Large intestine (tissue), 3 donors: ENCODE data around the gene OR10V1. TPM values are rescaled to one million over a fixed set of nuclear protein-coding genes. Genes with fewer than 3 reads are reported as not detected.
"Not testable (repeated sequence)": the region's sequence is repeated elsewhere in the genome, so short reads cannot be mapped to it uniquely, and the experiment has no call there.

Experiments
- DNase-seq, 2 donors: peaks; one replicate each; pipeline versions ENCODE4 v3.0.0 to v3.0.0-alpha.2; 2013
- H3K27ac ChIP-seq: one replicate; pipeline ENCODE4 v1.5.1; 2013; ENCODE audit warnings: low read length
- H3K27me3 ChIP-seq: 2 replicates; pipeline ENCODE4 v1.6.1; 2013; ENCODE audit warnings: low read length; ENCODE audit not compliant: control insufficient read depth, insufficient read depth
- H3K36me3 ChIP-seq: 2 replicates; pipeline ENCODE4 v1.6.1; 2013; ENCODE audit warnings: low read length; ENCODE audit not compliant: control insufficient read depth, insufficient read depth
- H3K4me1 ChIP-seq: one replicate; pipeline ENCODE4 v1.6.1; 2013; ENCODE audit warnings: low read length; ENCODE audit not compliant: control insufficient read depth, insufficient read depth
- H3K4me3 ChIP-seq: one replicate; pipeline ENCODE4 v1.5.1; 2013; ENCODE audit warnings: low read length
- H3K9me3 ChIP-seq: one replicate; pipeline ENCODE4 v1.6.1; 2013; ENCODE audit warnings: mild to moderate bottlenecking, low read depth, low read length, moderate library complexity; ENCODE audit not compliant: control insufficient read depth
- WGBS: methylation state at CpG from one replicate; pipeline ENCODE4 v1.1.5; 2013; ENCODE audit warnings: low lambda C conversion rate; ENCODE audit not compliant: insufficient coverage; 5-methylcytosine and 5-hydroxymethylcytosine counted together
- polyA plus RNA-seq: library from polyadenylated mRNA; unstranded; fragments of 120-200 nt; gene quantifications from one replicate; pipeline ENCODE4 v1.2.1, GENCODE V29; 2013

OR10V1 gene
- polyA plus RNA-seq, 1 donor = not detected

GRCh38 chr11:59689015-59689414 lies 24.6 kb downstream of the OR10V1 start:
- DNase-seq = no peak
- Histone ChIP-seq H3K27me3 (no peaks in the 10 kb centered on the region), H3K4me1 (peaks cover 12% of the 10 kb centered on the region), H3K27ac (peak overlapping the region; percentile 90), H3K36me3 (no peaks in the 10 kb centered on the region), H3K4me3 (no peak overlapping the region), H3K9me3 (peaks cover 29% of the 10 kb centered on the region)
- no CpG with 5 or more reads among the region's 3 CpGs for WGBS

- H3K9me3 ChIP-seq = not testable (repeated sequence)
- DNase-seq = peak; percentile 33 to 71
- no CpG with 5 or more reads among the region's 7 CpGs for WGBS
These were observed 32.4 kb downstream of the OR10V1 start for GRCh38 chr11:59681260-59681725.

GRCh38 chr11:59680287-59681154 lies 33.1 kb downstream of the OR10V1 start:
- Histone ChIP-seq H3K4me1 (peaks cover 10% of the 10 kb centered on the region), H3K36me3 (no peaks in the 10 kb centered on the region), H3K4me3 (no peak overlapping the region), H3K27me3 (no peaks in the 10 kb centered on the region), H3K9me3 (no peaks in the 10 kb centered on the region), H3K27ac (peak overlapping the region; percentile 62)
- peak; percentile 77 to 79 for DNase-seq
- WGBS = no CpG with 5 or more reads among the region's 1 CpG

More at GRCh38 chr11:59681260-59681725, 32.4 kb downstream of the OR10V1 start:
- Histone ChIP-seq H3K27ac (peak overlapping the region; percentile 62), H3K4me1 (peaks cover 10% of the 10 kb centered on the region)
- not testable (repeated sequence) for H3K4me3 ChIP-seq, H3K27me3 ChIP-seq, H3K36me3 ChIP-seq

- Histone ChIP-seq H3K4me3 (no peak overlapping the region), H3K27me3 (no peaks in the 10 kb centered on the region), H3K36me3 (no peaks in the 10 kb centered on the region), H3K9me3 (no peaks in the 10 kb centered on the region), H3K27ac (no peak overlapping the region), H3K4me1 (peaks cover 10% of the 10 kb centered on the region)
- no peak for DNase-seq
These were observed 34.3 kb downstream of the OR10V1 start for GRCh38 chr11:59679347-59679746.

GRCh38 chr11:59678813-59679165 lies 34.9 kb downstream of the OR10V1 start:
- no peak overlapping the region for H3K27ac ChIP-seq

GRCh38 chr11:59678118-59678812 lies 35.4 kb downstream of the OR10V1 start:
- H3K9me3 ChIP-seq = no peaks in the 10 kb centered on the region
- no peaks in the 10 kb centered on the region for H3K27me3 ChIP-seq
- H3K4me1 ChIP-seq = peaks cover 10% of the 10 kb centered on the region
- no peak for DNase-seq
- 86% methylated on average over 1 of the region's 2 CpGs for WGBS
- no peak overlapping the region for H3K4me3 ChIP-seq
- no peaks in the 10 kb centered on the region for H3K36me3 ChIP-seq
- H3K27ac ChIP-seq = no peak overlapping the region

More at GRCh38 chr11:59678813-59679165, 34.9 kb downstream of the OR10V1 start:
- H3K36me3 ChIP-seq = no peaks in the 10 kb centered on the region
- no CpG with 5 or more reads among the region's 3 CpGs for WGBS
- H3K4me3 ChIP-seq = no peak overlapping the region
- H3K27me3 ChIP-seq = no peaks in the 10 kb centered on the region
- H3K4me1 ChIP-seq = peaks cover 10% of the 10 kb centered on the region
- no peaks in the 10 kb centered on the region for H3K9me3 ChIP-seq
- no peak for DNase-seq

- Histone ChIP-seq H3K4me3 (no peak overlapping the region), H3K4me1 (peaks cover 10% of the 10 kb centered on the region), H3K36me3 (no peaks in the 10 kb centered on the region), H3K9me3 (no peaks in the 10 kb centered on the region), H3K27ac (no peak overlapping the region), H3K27me3 (no peaks in the 10 kb centered on the region)
- DNase-seq = peak; percentile 23 to 65
- WGBS = 100% methylated on average over 3 of the region's 8 CpGs
These were observed 37.4 kb downstream of the OR10V1 start for GRCh38 chr11:59676205-59676604.

- H3K27me3 ChIP-seq = no peaks in the 10 kb centered on the region
- no peak overlapping the region for H3K27ac ChIP-seq
These were observed 39.4 kb downstream of the OR10V1 start for GRCh38 chr11:59674291-59674690.

GRCh38 chr11:59673291-59673690 lies 40.4 kb downstream of the OR10V1 start:
- no peak for DNase-seq
- Histone ChIP-seq H3K27ac (no peak overlapping the region), H3K27me3 (no peaks in the 10 kb centered on the region), H3K36me3 (no peaks in the 10 kb centered on the region), H3K4me1 (peaks cover 7% of the 10 kb centered on the region), H3K9me3 (no peaks in the 10 kb centered on the region), H3K4me3 (no peak overlapping the region)
- no CpG with 5 or more reads among the region's 2 CpGs for WGBS

More at GRCh38 chr11:59674291-59674690, 39.4 kb downstream of the OR10V1 start:
- no peak for DNase-seq
- Histone ChIP-seq H3K9me3 (no peaks in the 10 kb centered on the region), H3K36me3 (no peaks in the 10 kb centered on the region), H3K4me3 (no peak overlapping the region), H3K4me1 (peaks cover 7% of the 10 kb centered on the region)
- WGBS = no CpG with 5 or more reads among the region's 2 CpGs

GRCh38 chr11:59671471-59671870 lies 42.2 kb downstream of the OR10V1 start:
- Histone ChIP-seq H3K9me3 (no peaks in the 10 kb centered on the region), H3K4me1 (peaks cover 12% of the 10 kb centered on the region), H3K27me3 (no peaks in the 10 kb centered on the region), H3K27ac (no peak overlapping the region), H3K36me3 (peaks cover 2% of the 10 kb centered on the region), H3K4me3 (no peak overlapping the region)
- DNase-seq = no peak
- no CpG with 5 or more reads among the region's 11 CpGs for WGBS
